HepG2 (cell line): ENCODE results near the gene UBXN1. TPM values are rescaled to one million over a fixed set of nuclear protein-coding genes. Genes with fewer than 3 reads are reported as not detected.

Source experiments
- GRHL1 ChIP-seq: sonication (generic); formaldehyde crosslinking; conservative IDR thresholded peaks from 2 replicates; pipeline ENCODE4 v1.8.0; 2022; ENCODE audit warnings: missing genetic modification reagents
- PITX1 ChIP-seq: sonication (generic); formaldehyde crosslinking; IDR thresholded peaks from 2 replicates; pipeline ENCODE4 v1.5.1; 2020; ENCODE audit warnings: mild to moderate bottlenecking, missing genetic modification reagents
- RBFOX2 ChIP-seq: fragments of 200-400 bp; formaldehyde crosslinking; IDR thresholded peaks from 2 replicates; pipeline ENCODE4 v1.6.1; 2017; ENCODE audit warnings: low read depth, mild to moderate bottlenecking, low read length
- YEATS2 ChIP-seq: sonication (generic); formaldehyde crosslinking; IDR thresholded peaks from 2 replicates; pipeline ENCODE4 v1.4.0; 2020; ENCODE audit warnings: missing genetic modification reagents, borderline replicate concordance
- ZNF234 ChIP-seq: sonication (generic); formaldehyde crosslinking; conservative IDR thresholded peaks from 2 replicates; pipeline ENCODE4 v1.5.1; 2020; ENCODE audit warnings: mild to moderate bottlenecking, missing genetic modification reagents
- ZNF484 ChIP-seq: sonication (generic); formaldehyde crosslinking; IDR thresholded peaks from 2 replicates; pipeline ENCODE4 v1.5.1; 2020; ENCODE audit warnings: mild to moderate bottlenecking, low read depth, missing genetic modification reagents, borderline replicate concordance
- polyA plus RNA-seq, 8 experiments: library from polyadenylated mRNA; depleted of rRNA in 3 of 8; stranded (reverse) in 7 of 8; unstranded in 1 of 8; fragments of >200 nt; fragmentation: Illumina TruSeq in 4 of 8; extraction: Trizol in 4 of 8; gene quantifications; 2 replicates each; pipeline versions ENCODE4 v1.2.1 to v1.2.3, GENCODE V29; 2011 to 2016; ENCODE audit warnings: low read depth in 4 of 8, missing spikeins in 1 of 8, mixed read lengths in 1 of 8; ENCODE audit not compliant: insufficient read depth in 1 of 8
- total RNA-seq, 5 experiments: library from RNA; depleted of rRNA; stranded (reverse); fragments of >200 nt; fragmentation: Illumina TruSeq; extraction: Trizol; gene quantifications; 2 replicates each; pipeline ENCODE4 v1.2.3, GENCODE V29; 2016; ENCODE audit warnings: low read depth in 1 of 5
- TF ChIP-seq, protein P1 (sequence below): sonication (generic); formaldehyde crosslinking; IDR thresholded peaks from 2 replicates; pipeline ENCODE4 v1.5.1; 2020; ENCODE audit warnings: mild to moderate bottlenecking, missing genetic modification reagents, moderate library complexity
- TF ChIP-seq, protein P2 (sequence below): sonication (generic); formaldehyde crosslinking; IDR thresholded peaks from 2 replicates; pipeline ENCODE4 v1.8.0; 2022; ENCODE audit warnings: low read depth, missing genetic modification reagents

The UBXN1 gene
- total and polyA plus RNA-seq, 2 of the 13 experiments (the other 11 are each of a cell fraction or from before 2014, with no cell fraction given) = 47.5 to 52.4 TPM

DNA sequence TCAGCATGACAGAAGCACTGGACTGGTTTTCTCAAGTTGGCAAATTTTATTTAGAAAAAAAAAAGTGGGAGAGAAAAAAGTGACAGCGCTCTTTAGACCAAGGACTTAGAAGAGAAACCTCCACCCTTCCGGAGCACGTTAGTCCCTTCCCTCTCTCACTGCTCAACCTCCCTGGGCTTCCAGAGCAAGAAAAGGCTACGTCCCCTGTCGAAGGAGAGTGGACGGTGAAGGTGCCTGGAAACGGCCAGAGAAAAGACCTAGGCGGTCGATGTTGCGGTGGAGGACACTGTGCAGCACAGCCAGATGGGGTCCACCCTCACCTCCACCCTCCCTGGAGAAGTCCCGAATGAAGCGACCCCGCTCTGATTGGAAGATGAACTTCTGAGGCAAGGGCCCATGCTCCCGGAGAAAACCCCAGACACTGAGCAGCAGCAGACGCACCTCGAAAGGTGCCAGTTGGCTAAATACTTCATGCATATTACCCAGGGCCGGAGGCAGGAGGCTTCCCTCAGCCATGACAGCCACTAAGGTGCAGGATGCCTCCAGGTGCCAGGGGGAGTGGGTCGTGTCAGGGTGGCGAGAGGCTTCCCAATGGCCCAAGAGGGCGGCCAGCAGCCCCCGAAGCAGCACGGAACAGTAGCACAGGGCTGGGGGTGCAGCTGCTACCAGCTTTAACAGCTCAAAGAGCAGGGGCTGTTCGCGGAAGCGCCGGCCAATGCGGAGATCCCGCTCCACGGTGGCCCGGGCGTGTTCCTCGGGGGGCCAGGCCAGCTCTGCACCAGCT is 31.9 kb downstream of the UBXN1 start (continued):
- 0 out of 2 replicates have a peak, but pooled peaks have one; percentile 5 for TF ChIP-seq ZNF234 (CRISPR knock-in tag)
- TF ChIP-seq PITX1 (CRISPR knock-in tag) = peak; percentile 1; the same call in 1 of the 2 replicates
- TF ChIP-seq, protein P1, sequence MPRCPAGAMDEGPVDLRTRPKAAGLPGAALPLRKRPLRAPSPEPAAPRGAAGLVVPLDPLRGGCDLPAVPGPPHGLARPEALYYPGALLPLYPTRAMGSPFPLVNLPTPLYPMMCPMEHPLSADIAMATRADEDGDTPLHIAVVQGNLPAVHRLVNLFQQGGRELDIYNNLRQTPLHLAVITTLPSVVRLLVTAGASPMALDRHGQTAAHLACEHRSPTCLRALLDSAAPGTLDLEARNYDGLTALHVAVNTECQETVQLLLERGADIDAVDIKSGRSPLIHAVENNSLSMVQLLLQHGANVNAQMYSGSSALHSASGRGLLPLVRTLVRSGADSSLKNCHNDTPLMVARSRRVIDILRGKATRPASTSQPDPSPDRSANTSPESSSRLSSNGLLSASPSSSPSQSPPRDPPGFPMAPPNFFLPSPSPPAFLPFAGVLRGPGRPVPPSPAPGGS (CRISPR knock-in tag) = no peak
- TF ChIP-seq GRHL1 (CRISPR knock-in tag) = no peak
- no peak for TF ChIP-seq ZNF484 (CRISPR knock-in tag)
- TF ChIP-seq, protein P2, sequence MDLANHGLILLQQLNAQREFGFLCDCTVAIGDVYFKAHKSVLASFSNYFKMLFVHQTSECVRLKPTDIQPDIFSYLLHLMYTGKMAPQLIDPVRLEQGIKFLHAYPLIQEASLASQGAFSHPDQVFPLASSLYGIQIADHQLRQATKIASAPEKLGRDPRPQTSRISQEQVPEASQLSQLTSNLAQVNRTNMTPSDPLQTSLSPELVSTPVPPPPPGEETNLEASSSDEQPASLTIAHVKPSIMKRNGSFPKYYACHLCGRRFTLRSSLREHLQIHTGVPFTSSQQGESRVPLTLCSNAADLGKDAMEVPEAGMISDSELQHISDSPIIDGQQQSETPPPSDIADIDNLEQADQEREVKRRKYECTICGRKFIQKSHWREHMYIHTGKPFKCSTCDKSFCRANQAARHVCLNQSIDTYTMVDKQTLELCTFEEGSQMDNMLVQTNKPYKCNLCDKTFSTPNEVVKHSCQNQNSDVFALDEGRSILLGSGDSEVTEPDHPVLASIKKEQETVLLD (CRISPR knock-in tag) = no peak
- no peak for TF ChIP-seq YEATS2
- peak; percentile 54; the same call in 1 of the 2 replicates for TF ChIP-seq RBFOX2
